Measurements from ENCODE around the gene CLHC1.
A peak's percentile ranks its signal among the peaks of the same experiment; 100 is the strongest.
"Not testable (repeated sequence)": the region's sequence is repeated elsewhere in the genome, so short reads cannot be mapped to it uniquely, and the experiment has no call there.

The CLHC1 gene

GRCh38 chr2:55232084-55232862 lies at the start of gene CLHC1, which contains the start of gene RPS27A:
Gene CLHC1, minus strand, starts transcription at chr2:55232293. Its CDS starts 9,882 bp downstream, at chr2:55222411.
Gene RPS27A, plus strand, starts transcription at chr2:55232688. Its CDS starts 137 bp downstream, at chr2:55232825.
- DNase-seq (ENCODE audit: low read depth in 2 of 3, low spot score in 1 of 3) = peak; percentile 85 to 96 (median 90)

- not testable (repeated sequence) for DNase-seq (ENCODE audit: low read depth in 2 of 3, low spot score in 1 of 3)
Measured at GRCh38 chr2:55280851-55281546, 48.9 kb upstream of the CLHC1 start.

DNA sequence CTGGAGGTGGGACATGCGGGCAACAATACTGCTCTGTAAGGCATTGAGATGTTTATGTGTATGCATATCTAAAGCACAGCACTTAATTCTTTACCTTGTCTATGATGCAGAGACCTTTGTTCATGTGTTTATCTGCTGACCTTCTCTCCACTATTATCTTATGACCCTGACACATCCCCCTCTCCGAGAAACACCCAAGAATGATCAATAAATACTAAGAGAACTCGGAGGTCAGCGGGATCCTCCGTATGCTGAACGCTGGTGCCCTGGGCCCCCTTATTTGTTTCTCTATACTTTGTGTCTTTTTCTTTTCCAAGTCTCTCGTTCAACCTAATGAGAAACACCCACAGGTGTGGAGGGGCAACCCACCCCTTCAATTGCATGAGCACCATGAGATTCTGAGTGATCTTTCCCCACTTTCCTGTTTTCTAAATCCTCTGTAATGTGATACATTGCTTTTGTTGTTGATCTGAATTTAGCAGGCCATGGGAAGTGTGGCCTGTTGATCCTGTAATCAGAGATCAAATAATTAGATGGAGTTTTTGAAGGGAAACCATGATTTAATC lies 47.8 kb upstream of the CLHC1 start:
- DNase-seq (ENCODE audit: low read depth in 2 of 3, low spot score in 1 of 3) = not testable (repeated sequence)

DNA sequence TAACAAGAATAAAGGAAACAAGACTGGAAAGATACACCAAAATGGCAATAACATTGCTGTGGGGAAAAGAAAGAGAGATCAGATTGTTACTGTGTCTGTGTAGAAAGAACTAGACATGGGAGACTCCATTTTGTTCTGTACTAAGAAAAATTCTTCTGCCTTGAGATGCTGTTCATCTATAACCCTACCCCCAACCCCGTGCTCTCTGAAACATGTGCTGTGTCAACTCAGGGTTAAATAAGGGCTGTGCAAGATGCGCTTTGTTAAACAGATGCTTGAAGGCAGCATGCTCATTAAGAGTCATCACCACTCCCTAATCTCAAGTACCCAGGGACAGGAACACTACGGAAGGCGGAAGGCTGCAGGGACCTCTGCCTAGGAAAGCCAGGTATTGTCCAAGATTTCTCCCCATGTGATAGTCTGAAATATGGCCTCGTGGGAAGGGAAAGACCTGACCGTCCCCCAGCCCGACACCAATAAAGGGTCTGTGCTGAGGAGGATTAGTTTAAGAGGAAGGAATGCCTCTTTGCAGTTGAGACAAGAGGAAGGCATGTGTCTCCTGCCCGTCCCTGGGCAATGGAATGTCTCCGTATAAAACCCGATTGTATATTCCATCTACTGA lies 47.2 kb upstream of the CLHC1 start:
- DNase-seq (ENCODE audit: low read depth in 2 of 3, low spot score in 1 of 3) = not testable (repeated sequence)

DNA sequence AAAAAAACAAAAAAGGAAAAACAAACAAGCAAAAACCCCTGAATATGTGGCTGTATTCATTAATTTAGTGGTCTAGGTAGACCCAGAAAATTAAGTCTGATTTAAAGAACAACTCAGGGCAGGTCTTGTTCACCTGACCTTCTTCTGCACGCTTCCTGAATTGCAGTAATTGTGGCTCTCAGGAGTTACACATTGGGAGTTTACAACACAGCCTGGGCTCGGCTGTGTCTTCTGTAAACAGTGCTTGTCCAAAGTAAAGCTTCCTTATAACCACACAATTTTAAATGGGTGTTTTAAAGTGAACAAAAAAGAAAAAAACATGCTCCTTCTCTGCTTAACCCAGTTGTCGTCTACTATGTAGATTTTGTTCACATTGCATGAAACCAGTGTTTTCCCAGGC lies 45.2 kb upstream of the CLHC1 start:
- no peak for DNase-seq (ENCODE audit: low read depth in 2 of 3, low spot score in 1 of 3)

GRCh38 chr2:55274346-55274745 lies 42.3 kb upstream of the CLHC1 start:
- not testable (repeated sequence) for DNase-seq (ENCODE audit: low read depth in 2 of 3, low spot score in 1 of 3)

DNA sequence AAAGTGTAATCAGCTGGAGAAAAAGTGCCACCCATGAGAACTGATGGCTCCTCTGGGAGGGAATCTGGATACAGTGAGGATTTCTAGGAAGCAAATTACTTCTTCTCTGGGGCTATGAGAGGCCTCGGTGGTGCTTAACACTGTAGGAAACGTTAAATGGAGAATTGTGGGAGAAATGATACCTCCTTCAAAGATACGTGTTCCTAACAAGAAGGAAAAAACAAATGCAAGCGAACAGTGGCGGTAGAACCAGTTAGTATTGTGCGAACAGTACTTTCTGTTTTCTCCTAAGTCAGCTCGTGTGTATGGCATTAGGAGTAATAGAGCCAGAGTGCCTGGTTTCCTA lies 37.5 kb upstream of the CLHC1 start:
- no peak for DNase-seq (ENCODE audit: low read depth in 2 of 3, low spot score in 1 of 3)

DNA sequence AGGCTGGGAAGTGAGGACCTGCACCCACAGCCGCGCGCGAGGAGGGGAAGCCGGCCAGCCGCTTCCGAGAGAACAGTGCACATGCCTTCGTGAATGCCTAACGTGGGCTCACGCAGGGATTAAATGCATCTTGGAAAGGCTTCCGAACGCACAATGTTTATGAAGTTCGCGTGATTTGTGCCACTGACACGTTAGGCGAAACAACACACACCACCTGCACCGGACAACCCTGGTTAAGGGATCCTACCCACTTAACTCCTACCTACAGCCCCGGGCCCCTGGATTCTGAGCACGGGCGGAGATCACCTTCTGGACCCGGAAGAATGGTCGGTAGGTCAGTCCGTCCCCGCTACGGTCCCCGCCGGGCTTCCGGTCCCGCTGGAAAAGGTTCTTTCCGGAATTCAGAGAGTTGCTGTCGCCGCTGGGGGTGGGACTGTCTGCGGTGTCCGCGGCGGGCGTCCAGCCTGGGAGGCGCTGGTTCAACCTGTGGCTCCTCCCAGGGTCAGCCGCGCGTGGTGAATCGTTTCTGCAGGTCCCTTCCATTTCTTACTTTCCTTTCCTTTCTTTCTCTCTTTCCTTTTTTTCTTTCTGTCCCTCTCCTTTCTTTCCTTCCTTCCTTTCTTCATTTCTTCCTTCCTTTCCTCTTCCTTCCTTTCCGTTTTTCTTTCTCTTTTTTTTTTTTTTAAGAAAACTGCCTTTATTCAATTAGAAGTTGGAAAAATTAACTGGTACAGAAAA lies 37.0 kb upstream of the CLHC1 start, which contains the start of gene MTIF2:
MTIF2 (minus strand) TSS at position 325 of the 738 bp plus-strand sequence. CDS start 5,373 bp downstream, outside the sequence.
- peak; percentile 86 to 89 (median 88) for DNase-seq (ENCODE audit: low read depth in 2 of 3, low spot score in 1 of 3)

DNA sequence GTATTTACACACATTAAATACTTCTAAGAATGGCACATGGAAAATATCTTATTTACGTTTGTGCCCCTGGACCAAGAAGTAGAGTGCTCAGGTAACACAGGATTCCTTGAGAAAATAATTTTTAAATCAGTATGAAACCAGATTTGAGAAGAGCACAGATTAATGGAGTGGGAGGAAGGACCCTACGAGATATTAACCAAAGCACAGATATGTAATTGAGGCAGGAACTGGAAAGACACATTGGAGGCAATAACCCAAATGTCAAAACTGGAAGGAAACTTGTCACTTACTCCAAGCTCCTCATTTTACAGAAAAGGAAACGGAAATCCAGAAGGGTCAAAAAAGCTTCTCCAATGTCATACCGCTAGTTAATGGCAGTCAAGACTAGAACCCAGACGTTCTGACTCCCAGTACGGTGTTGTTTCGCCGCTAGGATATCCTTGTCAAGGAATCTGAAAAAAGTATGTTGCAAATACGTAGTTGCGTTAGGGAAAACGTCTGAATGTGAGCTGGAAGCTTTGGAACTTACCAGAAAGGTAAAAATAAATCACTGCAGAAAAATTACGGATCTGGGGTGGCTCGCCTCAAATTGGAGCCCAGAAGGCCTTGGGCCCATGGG lies 36.3 kb upstream of the CLHC1 start:
- no peak for DNase-seq (ENCODE audit: low read depth in 2 of 3, low spot score in 1 of 3)

DNA sequence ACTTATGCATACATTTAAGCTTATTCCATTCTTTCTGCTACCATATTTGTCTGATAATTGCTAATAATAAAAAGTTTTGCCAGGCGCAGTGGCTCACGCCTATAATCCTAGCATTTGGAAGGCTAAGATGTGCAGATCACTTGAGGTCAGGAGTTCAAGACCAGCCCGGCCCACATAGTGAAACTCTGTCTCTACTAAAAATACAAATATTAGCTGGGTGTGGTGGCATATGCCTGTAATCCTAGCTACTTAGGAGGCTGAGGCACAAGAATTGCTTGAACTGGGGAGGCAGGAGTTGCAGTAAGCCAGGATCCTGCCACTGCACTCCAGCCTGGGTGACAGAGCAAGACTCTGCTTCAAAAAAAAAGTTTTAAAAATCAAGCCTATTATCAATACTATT lies 27.5 kb upstream of the CLHC1 start:
- DNase-seq (ENCODE audit: low read depth in 2 of 3, low spot score in 1 of 3) = not testable (repeated sequence)

GRCh38 chr2:55252832-55253231 lies 20.7 kb upstream of the CLHC1 start:
- no peak for DNase-seq (ENCODE audit: low read depth in 2 of 3, low spot score in 1 of 3)

DNA sequence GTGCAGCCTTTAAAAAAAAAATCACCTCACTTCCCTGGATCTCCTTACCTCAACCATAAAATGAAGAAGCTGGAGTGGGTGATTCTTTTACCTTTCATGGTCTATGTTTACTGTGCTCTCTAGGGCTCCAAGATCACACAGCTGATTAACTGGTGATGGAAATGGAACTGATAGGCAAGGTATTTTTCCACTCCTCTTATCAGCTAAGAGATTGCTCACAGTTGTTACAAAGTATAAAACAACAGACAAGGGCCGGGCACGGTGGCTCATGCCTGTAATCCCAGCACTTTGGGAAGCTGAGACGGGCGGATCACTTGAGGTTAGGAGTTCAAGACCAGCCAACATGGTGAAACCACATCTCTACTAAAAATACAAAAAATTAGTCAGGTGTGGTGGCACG lies 14.9 kb upstream of the CLHC1 start:
- DNase-seq (ENCODE audit: low read depth in 2 of 3, low spot score in 1 of 3) = no peak

DNA sequence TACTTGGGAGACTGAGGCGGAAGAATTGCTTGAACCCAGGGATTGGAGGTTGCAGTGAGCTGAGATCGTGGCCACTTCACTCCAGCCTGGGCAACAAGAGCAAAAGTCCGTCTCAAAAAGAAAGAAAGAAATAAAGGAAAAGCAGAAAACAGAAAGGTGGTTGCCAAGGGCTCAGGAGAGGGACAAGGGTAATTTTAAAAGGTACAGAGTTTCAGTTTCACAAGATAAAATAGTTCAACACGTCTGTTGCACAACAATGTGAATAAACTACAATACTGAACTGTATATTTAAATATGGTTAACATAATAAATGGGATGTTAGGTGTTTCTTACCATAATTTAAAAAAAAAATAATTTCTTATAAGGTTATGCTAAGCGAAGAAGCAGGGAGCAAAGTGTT lies 13.3 kb upstream of the CLHC1 start:
- no peak for DNase-seq (ENCODE audit: low read depth in 2 of 3, low spot score in 1 of 3)

- DNase-seq (ENCODE audit: low read depth in 2 of 3, low spot score in 1 of 3) = no peak
Measured at GRCh38 chr2:55242617-55243016, 10.5 kb upstream of the CLHC1 start.

DNA sequence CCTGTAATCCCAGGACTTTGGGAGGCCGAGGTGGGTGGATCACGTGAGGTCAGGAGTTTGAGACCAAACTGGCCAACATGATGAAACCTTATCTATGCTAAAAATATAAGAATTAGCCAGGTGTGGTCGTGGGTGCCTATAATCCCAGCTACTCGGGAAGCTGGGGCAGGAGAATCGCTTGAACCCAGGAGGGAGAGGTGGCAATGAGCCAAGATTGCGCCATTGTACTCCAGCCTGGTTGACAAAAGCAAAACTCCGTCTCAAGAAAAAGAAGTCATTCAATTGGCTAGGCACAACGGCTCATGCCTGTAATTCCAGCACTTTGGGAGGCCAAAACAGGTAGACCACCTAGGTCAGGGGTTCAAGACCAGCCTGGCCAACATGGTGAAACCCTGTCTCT lies 9.5 kb upstream of the CLHC1 start:
- DNase-seq (ENCODE audit: low read depth in 2 of 3, low spot score in 1 of 3) = not testable (repeated sequence)

DNA sequence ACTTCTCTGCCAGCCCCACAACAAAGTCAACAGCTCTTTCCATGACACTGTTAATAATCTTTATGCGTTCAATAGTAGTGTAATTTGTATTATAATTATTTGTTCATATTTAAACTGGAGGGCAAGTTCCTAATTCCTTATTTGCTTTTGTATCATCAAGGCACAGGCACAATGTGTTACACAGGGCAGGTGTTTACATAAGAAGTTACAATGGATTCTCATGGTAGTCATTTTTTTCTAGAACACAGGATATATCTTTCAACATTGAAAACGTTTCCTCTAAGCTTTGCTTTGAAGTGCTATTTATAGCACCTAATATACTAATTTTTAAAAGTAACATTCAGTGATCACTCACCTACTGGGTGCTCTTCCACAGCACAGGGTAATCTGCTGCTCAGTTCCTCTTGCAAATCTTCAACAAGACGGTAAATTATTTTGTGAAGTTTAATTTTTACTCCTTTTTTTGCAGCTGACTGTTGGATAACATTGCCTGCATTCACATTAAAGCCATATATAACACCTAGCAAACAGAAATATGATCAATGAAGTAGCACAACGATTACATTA lies 7.6 kb upstream of the CLHC1 start:
- no peak for DNase-seq (ENCODE audit: low read depth in 2 of 3, low spot score in 1 of 3)

GRCh38 chr2:55236992-55237543 lies 5.0 kb upstream of the CLHC1 start:
- no peak for DNase-seq (ENCODE audit: low read depth in 2 of 3, low spot score in 1 of 3)

DNA sequence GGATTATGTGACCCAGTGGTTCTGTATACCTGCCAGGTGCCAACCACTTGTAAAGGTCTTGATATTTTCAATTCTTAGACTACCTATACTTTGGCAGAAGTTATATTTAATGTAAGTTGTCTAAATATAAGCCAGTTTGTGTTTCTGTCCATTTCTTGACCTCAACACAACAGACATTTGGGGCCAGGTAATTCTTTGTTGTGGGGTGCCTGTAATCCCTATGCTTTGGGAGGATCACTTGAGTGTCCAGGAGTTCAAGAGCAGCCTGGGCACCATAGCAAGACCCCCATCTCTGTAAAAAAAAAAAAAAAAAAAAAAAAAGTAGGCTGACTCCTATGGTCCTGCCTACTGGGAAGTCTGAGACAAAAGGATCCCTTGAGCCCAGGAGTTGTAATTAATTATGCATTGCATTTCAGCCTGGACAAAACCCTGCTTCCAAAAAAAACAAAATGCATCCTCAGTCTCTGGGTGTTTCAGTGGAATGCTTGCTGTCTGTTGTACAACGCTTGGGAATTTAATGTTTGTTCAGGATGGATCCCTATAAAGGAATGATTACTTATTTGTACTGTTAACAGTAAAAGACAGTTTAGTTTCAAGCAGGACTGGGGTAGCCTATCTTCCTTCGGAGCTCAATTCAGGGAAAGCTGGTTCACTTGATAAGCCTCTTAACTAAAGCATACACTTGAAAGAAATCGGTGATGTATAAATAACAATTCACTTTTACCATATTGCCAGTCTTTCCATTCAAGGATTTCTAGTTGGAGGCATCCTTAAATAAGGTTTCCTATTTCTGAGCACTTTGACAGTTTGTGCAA lies 3.8 kb upstream of the CLHC1 start:
- no peak for DNase-seq (ENCODE audit: low read depth in 2 of 3, low spot score in 1 of 3)

DNA sequence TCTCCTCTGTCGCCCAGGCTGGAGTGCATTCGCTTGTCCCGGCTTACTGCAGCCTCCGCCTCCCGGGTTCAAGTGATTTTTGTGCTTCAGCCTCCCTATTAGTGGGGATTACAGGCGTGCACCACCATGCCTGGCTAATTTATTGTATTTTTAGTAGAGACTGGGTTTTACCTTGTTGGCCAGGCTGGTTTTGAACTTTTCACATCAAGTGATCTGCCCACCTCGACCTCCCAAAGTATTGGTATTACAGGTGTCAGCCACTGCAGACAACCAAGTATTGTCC lies 1.5 kb upstream of the CLHC1 start:
- DNase-seq (ENCODE audit: low read depth in 2 of 3, low spot score in 1 of 3) = no peak
